Measurements from ENCODE around the gene MAGEB1. TPM values are rescaled to one million over a fixed set of nuclear protein-coding genes. Genes with fewer than 3 reads are reported as not detected.

The MAGEB1 gene
- total and polyA plus RNA-seq, 9 donors, result not detected

GRCh38 chrX:30283456-30284200, 36.7 kb downstream of the MAGEB1 start:
- Histone ChIP-seq H3K27ac (ENCODE audit: low read length) (no peak overlapping the region), H3K27me3 (ENCODE audit: control insufficient read depth, insufficient read depth, low read length) (peaks cover 5% of the 10 kb centered on the region), H3K36me3 (ENCODE audit: control insufficient read depth, insufficient read depth, low read length) (no peaks in the 10 kb centered on the region), H3K4me1 (ENCODE audit: control insufficient read depth, insufficient read depth, low read length) (no peaks in the 10 kb centered on the region), H3K9me3 (replicated peaks; ENCODE audit: control insufficient read depth, low read depth, low read length) (no peaks in the 10 kb centered on the region), H3K4me3 (ENCODE audit: low read length) (no peak overlapping the region)
- WGBS (ENCODE audit: insufficient coverage), result no CpG with 5 or more reads among the region's 3 CpGs
- DNase-seq, result no peak

DNA sequence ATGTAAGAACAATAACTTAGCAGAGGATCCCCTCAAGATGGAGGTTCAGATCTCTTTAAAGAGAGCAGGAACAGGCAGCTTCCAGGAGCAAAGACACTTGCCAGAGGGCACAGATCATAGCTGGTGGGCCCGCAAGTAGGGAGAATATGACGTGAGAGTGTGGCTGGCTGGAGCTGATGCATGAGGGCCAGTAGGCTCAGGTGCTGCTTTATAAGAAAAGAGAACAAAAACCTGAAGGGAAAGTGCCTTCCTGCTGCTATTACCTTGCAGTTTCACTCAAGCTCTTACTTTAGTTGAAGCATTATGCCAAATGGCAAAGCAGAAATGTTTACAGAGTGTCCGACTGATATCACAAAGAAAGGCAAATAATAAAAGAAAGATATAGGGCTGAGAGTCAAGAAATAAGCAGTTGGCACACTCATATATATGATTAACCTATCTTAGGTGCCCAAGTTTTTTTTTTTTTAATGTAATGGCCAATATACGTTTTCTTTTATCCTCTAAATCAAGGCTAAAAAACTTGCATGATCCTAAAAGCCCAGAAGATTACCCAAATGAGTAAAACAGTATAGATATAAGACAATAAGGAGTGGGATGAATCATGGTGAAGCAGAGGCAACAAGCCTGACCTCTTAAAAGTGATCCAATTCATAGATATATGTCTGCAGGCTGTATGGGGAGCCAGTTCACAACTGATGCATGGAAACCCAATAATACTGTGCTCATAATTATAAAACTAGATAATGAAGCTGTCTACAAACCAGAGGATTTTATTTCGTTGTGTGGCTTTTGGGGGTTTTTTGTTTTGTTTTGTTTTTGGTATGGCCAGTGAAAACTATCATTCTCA, 49.7 kb downstream of the MAGEB1 start:
- peaks cover 2% of the 10 kb centered on the region for H3K4me1 ChIP-seq (ENCODE audit: control insufficient read depth, insufficient read depth, low read length)
- no peak overlapping the region for H3K4me3 ChIP-seq (ENCODE audit: low read length)
- peaks cover 4% of the 10 kb centered on the region for H3K27me3 ChIP-seq (ENCODE audit: control insufficient read depth, insufficient read depth, low read length)
- DNase-seq, result no peak
- H3K27ac ChIP-seq (ENCODE audit: low read length), result no peak overlapping the region
- no peaks in the 10 kb centered on the region for H3K36me3 ChIP-seq (ENCODE audit: control insufficient read depth, insufficient read depth, low read length)
- H3K9me3 ChIP-seq (replicated peaks; ENCODE audit: control insufficient read depth, low read depth, low read length), result no peaks in the 10 kb centered on the region
- WGBS (ENCODE audit: insufficient coverage), result 83% methylated on average over 2 of the region's 5 CpGs

DNA sequence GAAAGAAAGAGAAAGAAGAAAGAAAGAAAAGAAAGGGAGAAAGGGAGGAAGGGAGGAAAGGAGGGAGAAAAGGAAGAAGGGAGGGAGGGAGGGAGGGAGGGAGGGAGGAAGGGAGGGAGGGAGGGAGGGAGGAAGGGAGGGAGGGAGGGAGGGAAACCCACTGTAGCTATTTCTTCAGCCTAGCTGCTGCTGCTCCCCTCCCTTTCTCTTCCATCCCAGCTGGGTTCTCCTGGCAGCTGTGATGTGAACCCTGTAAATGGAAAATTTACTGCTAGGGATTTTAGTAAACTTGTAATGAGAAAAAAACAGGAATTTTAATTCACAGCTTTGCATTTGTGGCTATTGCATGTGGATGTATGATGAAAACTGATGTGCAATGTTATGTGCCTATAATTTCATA, 54.3 kb downstream of the MAGEB1 start:
- Histone ChIP-seq H3K36me3 (ENCODE audit: control insufficient read depth, insufficient read depth, low read length) (no peaks in the 10 kb centered on the region), H3K27me3 (ENCODE audit: control insufficient read depth, insufficient read depth, low read length) (peaks cover 10% of the 10 kb centered on the region), H3K4me3 (ENCODE audit: low read length) (no peak overlapping the region), H3K4me1 (ENCODE audit: control insufficient read depth, insufficient read depth, low read length) (peaks cover 9% of the 10 kb centered on the region), H3K9me3 (replicated peaks; ENCODE audit: control insufficient read depth, low read depth, low read length) (no peaks in the 10 kb centered on the region), H3K27ac (ENCODE audit: low read length) (no peak overlapping the region)
- DNase-seq, result peak; percentile 73

Other genes with a start within 250 kb of the MAGEB1 start
- not detected for gene MAGEB2, start 31.6 kb upstream of the MAGEB1 start, total RNA-seq
- under 1 TPM in 1 of 8 donors, not detected in 7; 0.11 TPM for gene MAGEB2, start 31.6 kb upstream of the MAGEB1 start, polyA plus RNA-seq (ENCODE audit: insufficient read depth in 1 of 8, insufficient read length in 8 of 8, low replicate concordance in 1 of 8)
- not detected for gene MAGEB3, start 16.5 kb upstream of the MAGEB1 start, total RNA-seq
- gene MAGEB3, start 16.5 kb upstream of the MAGEB1 start, polyA plus RNA-seq (ENCODE audit: insufficient read depth in 1 of 8, insufficient read length in 8 of 8, low replicate concordance in 1 of 8), result not detected
- not detected for gene MAGEB4, start 5.1 kb upstream of the MAGEB1 start, total RNA-seq
- under 1 TPM in 1 of 8 donors, not detected in 7; 0.21 TPM for gene MAGEB4, start 5.1 kb upstream of the MAGEB1 start, polyA plus RNA-seq (ENCODE audit: insufficient read depth in 1 of 8, insufficient read length in 8 of 8, low replicate concordance in 1 of 8)
- gene NR0B1, start 62.2 kb downstream of the MAGEB1 start, total RNA-seq, result 0.27 TPM
- gene NR0B1, start 62.2 kb downstream of the MAGEB1 start, polyA plus RNA-seq (ENCODE audit: insufficient read depth in 1 of 8, insufficient read length in 8 of 8, low replicate concordance in 1 of 8), result under 1 TPM; 0.07 to 0.51 (median 0.23) TPM